HG02970 (cell line): ENCODE data around the gene MGRN1.

Source experiments
- ATAC-seq: cut with Tn5 transposase; IDR thresholded peaks from one replicate; pipeline ENCODE4 v1.9.1; 2021; ENCODE audit warnings: mild to moderate bottlenecking, moderate library complexity, moderate number of reproducible peaks; ENCODE audit not compliant: unreplicated experiment, low FRiP score

The MGRN1 gene

GRCh38 chr16:4618645-4619418 lies 5.8 kb upstream of the MGRN1 start:
- ATAC-seq: no peak

DNA sequence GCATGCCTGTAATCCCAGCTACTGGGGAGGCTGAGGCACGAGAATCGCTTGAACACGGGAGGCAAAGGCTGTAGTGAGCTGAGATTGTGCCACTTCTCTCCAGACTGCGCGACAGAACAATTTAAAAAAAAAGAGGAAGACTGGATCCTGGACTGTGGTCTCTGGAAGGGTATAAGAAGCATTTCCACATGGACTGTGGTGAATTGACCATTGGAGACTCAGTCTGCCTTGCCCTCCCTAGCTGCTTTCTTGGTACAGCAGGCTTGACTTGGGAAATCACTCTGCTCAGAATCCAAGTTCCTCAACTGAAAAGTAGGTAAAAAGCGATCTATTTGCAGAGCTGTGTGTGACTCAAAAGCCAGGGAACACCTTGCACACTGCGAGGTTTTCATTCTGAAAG lies 1.0 kb upstream of the MGRN1 start:
- no peak for ATAC-seq

DNA sequence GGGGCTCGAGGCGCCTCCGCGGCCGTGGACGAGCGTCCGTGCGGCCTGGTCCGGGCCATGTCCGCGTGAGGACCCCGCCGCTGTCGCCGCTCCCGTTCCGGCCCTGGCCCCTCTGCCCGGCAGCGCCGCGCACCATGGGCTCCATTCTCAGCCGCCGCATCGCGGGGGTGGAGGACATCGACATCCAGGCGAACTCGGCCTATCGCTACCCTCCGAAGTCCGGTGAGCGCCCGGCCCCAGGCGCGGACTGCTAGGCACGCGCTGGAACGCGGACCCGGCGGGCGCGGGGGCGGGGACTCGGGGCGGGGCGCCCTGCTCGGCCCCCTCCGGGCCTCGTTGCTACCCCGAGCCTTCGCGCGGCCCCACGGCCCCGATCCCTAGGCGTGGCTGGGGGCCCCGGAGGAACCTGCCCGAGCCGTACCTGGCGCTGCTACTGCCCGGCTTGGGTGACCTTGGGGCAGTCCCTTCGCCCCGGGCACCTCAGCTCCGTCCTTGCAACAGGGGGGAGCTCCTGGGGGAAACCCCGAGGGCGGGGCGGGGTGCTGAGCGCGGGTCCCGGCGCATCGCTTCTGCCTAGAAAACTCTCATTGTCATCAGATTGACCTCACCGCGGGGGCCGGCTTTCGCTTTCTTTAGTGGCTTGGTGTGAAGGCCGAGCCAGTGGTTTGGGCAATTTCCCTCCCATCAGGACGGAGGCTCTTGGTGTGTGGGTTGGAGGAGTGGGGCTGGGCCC lies 367 bp downstream of the MGRN1 start:
- ATAC-seq: peak; percentile 58

- no peak for ATAC-seq
Measured at GRCh38 chr16:4625560-4626159, 1.0 kb downstream of the MGRN1 start.

DNA sequence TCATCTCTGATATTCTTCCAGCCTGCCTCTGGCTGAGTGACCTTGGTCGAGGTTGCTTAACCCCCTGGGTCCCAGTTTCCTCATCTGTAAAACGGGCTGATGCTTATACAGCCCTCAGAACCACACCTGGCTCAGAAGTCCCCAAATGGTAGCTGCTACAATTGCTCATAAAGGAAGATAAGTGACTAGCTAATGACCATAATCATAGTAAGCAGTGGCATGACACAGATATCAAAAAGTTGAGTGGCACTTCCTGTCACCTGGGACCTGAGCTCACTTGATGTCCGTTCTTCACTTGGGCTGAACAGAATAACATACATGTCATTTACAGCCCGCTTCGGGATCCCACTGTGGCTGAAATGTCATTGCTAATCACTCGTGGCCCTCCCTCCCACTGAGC lies 1.8 kb downstream of the MGRN1 start:
- no peak for ATAC-seq

- ATAC-seq: no peak
Measured at GRCh38 chr16:4628283-4628682, 3.7 kb downstream of the MGRN1 start.

DNA sequence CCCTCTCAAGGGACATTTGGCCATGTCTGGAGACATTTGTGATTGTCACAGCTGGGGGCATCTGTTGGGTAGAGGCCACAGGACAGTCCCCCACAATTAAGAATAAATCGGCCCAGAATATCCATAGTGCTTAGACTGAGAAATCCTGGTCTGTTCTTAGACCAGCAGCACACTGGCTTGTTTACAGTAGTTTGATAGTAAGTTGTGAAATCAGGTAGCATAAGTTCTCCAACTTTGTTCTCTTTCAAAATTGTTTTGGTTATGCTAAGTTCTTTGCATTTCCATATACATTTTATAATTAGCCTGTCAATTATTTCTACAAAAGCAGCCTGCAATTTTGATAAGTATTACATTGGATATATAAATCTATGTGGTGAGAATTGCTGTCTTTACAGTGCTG lies 6.8 kb downstream of the MGRN1 start:
- no peak for ATAC-seq

DNA sequence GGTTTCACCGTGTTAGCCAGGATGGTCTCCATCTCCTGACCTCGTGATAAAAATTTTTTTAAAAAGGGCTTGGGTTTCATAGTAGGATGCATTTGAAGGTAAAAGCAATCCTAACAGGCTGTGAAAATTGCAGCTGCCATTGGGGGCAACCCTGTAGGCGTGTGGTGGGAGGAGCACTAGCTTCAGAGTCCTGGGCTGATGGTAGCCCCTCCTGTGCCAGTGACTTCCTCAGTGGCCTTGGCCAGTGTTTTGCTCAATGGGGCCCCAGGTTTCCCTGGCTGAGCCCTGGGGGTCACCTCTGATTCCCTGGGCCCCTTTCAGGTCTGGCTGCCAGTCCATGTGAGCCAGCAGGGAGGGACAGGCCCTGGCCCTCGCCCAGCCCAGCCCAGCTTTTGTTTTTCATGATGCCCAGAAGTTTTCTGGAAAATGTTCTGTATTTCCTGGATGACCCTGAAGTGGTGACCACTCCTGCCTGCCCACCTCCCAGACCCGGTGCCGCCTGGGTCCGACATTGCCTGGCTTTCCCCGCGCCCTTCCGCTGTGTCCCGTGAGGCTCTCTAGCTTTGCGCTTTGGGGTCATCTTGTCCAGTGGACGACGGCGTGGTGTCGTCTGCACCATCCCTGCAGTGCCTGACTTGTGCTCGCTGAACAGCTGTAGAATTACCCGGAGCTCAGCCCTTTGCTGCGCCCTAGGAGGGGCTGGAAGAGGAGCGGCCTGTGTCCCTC lies 9.4 kb downstream of the MGRN1 start:
- ATAC-seq: no peak

GRCh38 chr16:4634768-4635167 lies 10.1 kb downstream of the MGRN1 start:
- no peak for ATAC-seq

DNA sequence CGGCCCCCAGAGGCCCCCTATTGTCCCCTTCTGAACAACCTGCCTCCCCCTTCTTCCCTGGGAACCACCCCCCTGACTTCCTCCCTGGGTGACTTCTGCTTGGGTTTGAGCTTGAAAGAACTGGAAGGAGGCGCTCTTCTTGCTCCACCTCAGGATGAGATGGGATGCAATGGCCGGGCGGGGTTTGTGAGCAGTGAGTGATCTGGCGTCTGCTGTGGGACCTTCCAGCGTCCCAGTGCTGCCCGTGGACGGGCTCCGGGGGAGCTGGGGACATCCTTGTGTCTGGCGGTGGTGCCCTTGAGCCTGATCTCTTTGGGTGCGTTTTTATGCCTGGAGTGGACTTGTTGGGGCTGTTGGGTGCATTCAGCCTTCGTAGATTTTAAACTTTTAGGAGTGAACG lies 11.6 kb downstream of the MGRN1 start:
- no peak for ATAC-seq

DNA sequence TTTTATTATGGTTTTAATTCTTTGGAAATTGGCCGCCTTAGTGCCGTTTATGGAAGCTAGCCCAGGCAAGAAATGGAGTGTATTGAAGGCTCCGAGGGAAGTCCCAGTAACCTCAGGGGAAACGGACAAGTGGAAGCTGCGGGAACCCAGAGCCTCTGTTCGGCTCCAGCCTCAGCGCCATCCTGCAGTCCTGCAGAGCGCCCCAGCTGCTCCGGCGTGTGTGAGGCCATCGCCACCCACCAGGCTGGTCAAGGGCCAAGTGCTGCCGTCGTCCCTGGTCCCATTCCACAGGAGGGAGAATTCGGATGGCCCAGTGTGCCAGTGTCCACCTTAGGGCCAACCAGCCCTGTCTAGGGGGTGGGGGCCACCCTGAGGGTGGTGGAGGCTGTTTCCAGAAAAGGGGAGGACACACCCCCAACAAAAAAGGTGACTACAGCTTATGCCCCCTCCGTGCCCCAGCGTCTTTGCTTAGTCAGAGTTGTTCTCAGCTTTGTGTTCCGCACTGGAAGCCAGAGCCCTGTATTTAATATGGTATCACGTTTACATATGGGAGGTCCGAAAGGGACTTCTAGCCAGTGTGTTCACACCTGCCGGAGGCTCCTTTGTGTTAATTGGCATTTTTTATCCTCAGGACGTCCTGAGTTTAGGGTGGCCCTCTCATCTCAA lies 13.0 kb downstream of the MGRN1 start:
- ATAC-seq: no peak

GRCh38 chr16:4639899-4640509 lies 15.4 kb downstream of the MGRN1 start:
- no peak for ATAC-seq

GRCh38 chr16:4640572-4641305 lies 16.1 kb downstream of the MGRN1 start:
- no peak for ATAC-seq

DNA sequence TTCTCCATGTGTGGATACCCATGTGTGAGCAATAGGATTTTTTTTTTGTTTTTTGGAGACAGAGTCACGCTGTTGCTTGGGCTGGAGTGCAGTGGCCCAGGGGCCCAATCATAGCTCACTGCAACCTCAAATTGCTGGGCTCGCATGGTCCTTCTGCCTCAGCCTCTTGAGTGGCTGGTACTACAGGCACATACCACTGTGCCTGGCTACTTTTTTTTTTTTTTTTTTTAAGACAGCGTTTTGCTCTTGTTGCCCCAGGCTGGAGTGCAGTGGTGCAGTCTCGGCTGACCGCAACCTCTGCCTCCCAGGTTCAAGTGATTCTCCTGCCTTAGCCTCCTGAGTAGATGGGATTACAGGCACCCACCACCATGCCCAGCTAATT lies 16.7 kb downstream of the MGRN1 start:
- ATAC-seq: no peak

- ATAC-seq: no peak
Measured at GRCh38 chr16:4641895-4642294, 17.3 kb downstream of the MGRN1 start.

DNA sequence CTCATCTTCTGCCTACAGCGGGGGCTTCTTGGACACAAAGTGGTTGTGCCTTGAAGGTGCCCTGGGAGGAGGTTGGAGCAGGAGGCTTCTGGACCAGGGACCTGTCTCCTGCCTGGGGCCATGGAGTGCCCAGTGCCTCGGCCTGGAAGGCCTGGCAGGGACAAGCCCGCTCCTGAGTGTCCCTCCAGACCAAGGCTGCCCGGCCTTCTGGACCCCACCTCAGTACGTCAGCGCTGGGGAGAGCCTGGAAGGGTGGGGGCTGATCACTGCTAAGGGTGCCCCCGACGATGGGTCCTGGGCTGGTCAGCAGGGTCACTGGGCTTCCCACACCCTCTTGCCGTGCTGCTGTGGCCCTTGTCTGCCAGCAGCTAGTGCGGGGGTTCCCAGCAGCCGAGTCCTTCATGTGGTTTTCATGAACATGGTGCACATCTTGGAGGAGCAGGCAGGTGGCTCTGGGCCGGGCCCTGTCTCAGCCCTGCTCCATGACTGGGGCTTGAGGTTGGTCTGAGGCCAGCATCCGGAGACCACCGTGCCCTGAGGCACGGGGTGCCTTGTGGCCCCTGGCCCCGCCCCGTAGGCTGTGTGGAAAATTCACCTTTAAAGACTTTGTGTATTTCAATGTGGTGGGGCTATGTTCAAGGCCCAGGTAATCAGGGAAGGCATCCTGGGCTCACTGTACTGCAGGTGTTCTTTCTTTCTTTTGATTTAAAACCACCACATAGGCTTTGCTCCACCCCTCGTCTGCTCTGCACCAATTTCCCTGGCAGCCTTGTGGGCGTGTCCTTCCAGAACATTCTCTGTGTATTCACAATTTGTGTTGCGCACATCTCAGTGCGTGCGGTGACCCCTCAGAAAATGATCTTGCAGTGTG lies 22.4 kb downstream of the MGRN1 start:
- no peak for ATAC-seq

GRCh38 chr16:4647644-4647980 lies 23.0 kb downstream of the MGRN1 start:
- ATAC-seq: no peak

DNA sequence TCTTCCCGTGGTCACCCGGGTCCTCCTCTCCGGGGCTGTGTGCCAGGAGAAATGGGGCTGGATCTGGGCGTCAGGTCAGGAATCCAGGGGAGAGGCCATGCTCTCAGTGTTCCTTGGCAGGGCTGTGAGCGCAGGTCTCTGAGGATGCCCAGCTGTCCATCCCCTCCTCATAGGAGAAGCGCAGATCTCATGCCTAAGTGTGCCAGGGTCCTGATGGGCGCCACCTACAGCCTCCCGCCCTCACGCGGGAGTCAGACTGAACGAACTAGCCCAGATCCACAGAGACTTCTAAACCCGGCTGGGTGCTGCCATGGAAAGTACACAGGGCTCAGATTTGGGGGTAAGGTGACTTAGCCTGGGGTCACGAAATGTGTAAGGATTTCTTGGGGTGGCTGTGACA lies 24.3 kb downstream of the MGRN1 start:
- ATAC-seq: no peak
